Adipocyte (in vitro differentiated cells): Measurements from ENCODE around the gene SLIT3.

Experiments used
- DNase-seq: peaks from one replicate; pipeline ENCODE4 v3.0.0-alpha.2; 2015; ENCODE audit warnings: low read depth
- H3K27me3 ChIP-seq: replicated peaks from 2 replicates; pipeline ENCODE4 v1.7.0; 2013; ENCODE audit warnings: mild to moderate bottlenecking, low read length, moderate library complexity; ENCODE audit not compliant: control insufficient read depth, insufficient read depth
- H3K36me3 ChIP-seq: 2 replicates; pipeline ENCODE4 v1.7.0; 2013; ENCODE audit warnings: low read length, mild to moderate bottlenecking, moderate library complexity; ENCODE audit not compliant: control insufficient read depth, insufficient read depth, severe bottlenecking
- H3K4me1 ChIP-seq: 2 replicates; pipeline ENCODE4 v1.7.0; 2013; ENCODE audit warnings: mild to moderate bottlenecking, low read length, moderate library complexity; ENCODE audit not compliant: control insufficient read depth, insufficient read depth
- H3K4me3 ChIP-seq: 2 replicates; pipeline ENCODE4 v1.7.0; 2013; ENCODE audit warnings: mild to moderate bottlenecking, low read length, moderate library complexity
- H3K9ac ChIP-seq: 2 replicates; pipeline ENCODE4 v1.7.0; 2013; ENCODE audit warnings: mild to moderate bottlenecking, low read length, moderate library complexity
- H3K9me3 ChIP-seq: 2 replicates; pipeline ENCODE4 v1.7.0; 2013; ENCODE audit warnings: mild to moderate bottlenecking, low read length, moderate library complexity; ENCODE audit not compliant: control insufficient read depth

SLIT3 gene

DNA sequence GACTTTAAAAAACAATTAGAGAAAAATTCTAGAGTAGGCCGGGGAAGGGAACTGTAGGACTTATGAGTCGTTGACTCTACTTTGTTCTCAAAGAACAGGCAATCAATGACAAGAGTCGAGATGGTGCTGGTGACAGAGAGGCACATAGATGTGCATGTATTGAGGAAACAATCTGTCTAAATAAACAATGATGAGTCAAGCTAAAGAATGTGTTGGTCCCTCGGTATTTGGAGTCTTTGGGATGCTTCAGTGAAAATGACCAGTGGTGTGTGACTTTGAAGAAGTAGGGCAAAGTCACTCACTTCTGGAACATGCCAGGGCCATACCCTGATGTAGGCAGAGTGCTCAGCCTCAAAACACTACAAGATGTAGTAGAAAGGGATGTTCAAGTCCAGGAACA lies 433.7 kb downstream of the SLIT3 start:
- H3K36me3 ChIP-seq, result no peaks in the 10 kb centered on the region
- no peaks in the 10 kb centered on the region for H3K27me3 ChIP-seq
- H3K9ac ChIP-seq, result no peak overlapping the region
- DNase-seq, result peak; percentile 4
- no peak overlapping the region for H3K4me3 ChIP-seq
- H3K4me1 ChIP-seq, result peaks cover 16% of the 10 kb centered on the region
- no peaks in the 10 kb centered on the region for H3K9me3 ChIP-seq

GRCh38 chr5:168865968-168866367 lies 435.0 kb downstream of the SLIT3 start:
- DNase-seq, result peak; percentile 31
- peaks cover 16% of the 10 kb centered on the region for H3K4me1 ChIP-seq
- no peak overlapping the region for H3K9ac ChIP-seq
- no peaks in the 10 kb centered on the region for H3K27me3 ChIP-seq
- H3K36me3 ChIP-seq, result no peaks in the 10 kb centered on the region
- no peaks in the 10 kb centered on the region for H3K9me3 ChIP-seq
- no peak overlapping the region for H3K4me3 ChIP-seq

- Histone ChIP-seq H3K27me3 (no peaks in the 10 kb centered on the region), H3K4me3 (no peak overlapping the region), H3K36me3 (peaks cover 3% of the 10 kb centered on the region), H3K9ac (no peak overlapping the region), H3K4me1 (peaks cover 16% of the 10 kb centered on the region), H3K9me3 (no peaks in the 10 kb centered on the region)
- no peak for DNase-seq
Measured at GRCh38 chr5:168863021-168863420, 437.9 kb downstream of the SLIT3 start.

GRCh38 chr5:168860503-168860902 lies 440.4 kb downstream of the SLIT3 start:
- no peaks in the 10 kb centered on the region for H3K27me3 ChIP-seq
- no peak overlapping the region for H3K4me3 ChIP-seq
- peaks cover 3% of the 10 kb centered on the region for H3K36me3 ChIP-seq
- DNase-seq, result no peak
- H3K9me3 ChIP-seq, result no peaks in the 10 kb centered on the region
- H3K9ac ChIP-seq, result no peak overlapping the region
- H3K4me1 ChIP-seq, result no peaks in the 10 kb centered on the region

DNA sequence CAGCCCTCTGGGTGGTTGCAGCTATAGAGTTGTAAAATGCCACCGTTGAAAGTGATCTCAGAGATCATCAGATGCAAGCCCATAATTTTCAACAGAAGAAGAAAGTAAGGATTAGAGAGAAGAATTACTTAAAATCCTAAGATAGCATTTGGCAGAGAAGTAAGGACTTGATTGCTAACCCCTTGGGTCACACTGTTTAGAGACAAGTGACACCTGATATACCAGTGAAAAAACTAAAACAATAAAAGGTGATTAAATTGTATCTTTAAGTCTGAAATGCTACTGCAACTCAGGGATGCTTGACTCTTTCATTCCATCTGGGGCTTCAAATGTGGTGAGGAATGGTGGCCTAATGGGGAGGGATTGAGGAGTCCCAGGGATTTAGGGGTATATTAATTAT lies 440.9 kb downstream of the SLIT3 start:
- Histone ChIP-seq H3K36me3 (peaks cover 3% of the 10 kb centered on the region), H3K27me3 (no peaks in the 10 kb centered on the region), H3K9me3 (no peaks in the 10 kb centered on the region), H3K4me3 (no peak overlapping the region), H3K9ac (no peak overlapping the region), H3K4me1 (no peaks in the 10 kb centered on the region)
- DNase-seq, result no peak

DNA sequence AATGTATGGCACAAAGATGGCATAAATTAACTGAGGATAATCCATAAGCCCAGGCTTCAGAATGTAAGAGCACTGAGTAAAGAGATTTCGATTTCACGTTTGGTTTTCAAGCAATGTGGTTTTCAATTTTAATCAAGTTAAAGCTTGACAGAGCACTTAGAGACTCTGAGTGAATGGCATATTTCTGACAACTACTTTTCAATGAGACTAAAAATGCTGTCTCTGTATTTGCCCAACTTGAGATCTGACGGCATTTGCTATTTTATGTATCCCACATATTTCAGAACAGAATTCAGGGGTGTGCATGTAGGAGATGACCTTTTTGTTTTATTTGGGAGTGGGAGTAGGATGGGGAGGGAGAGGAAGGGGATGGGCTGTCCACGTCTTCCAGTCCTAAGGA lies 441.5 kb downstream of the SLIT3 start:
- Histone ChIP-seq H3K4me1 (no peaks in the 10 kb centered on the region), H3K27me3 (no peaks in the 10 kb centered on the region)
- DNase-seq, result no peak

GRCh38 chr5:168858994-168859393 lies 441.9 kb downstream of the SLIT3 start:
- Histone ChIP-seq H3K9me3 (no peaks in the 10 kb centered on the region), H3K27me3 (no peaks in the 10 kb centered on the region), H3K9ac (no peak overlapping the region), H3K4me3 (no peak overlapping the region), H3K4me1 (no peaks in the 10 kb centered on the region), H3K36me3 (peaks cover 12% of the 10 kb centered on the region)
- DNase-seq, result no peak

More for the DNA sequence above, 441.5 kb downstream of the SLIT3 start:
- Histone ChIP-seq H3K4me3 (no peak overlapping the region), H3K9ac (no peak overlapping the region), H3K36me3 (peaks cover 9% of the 10 kb centered on the region), H3K9me3 (no peaks in the 10 kb centered on the region)

- no peak for DNase-seq
- Histone ChIP-seq H3K4me3 (no peak overlapping the region), H3K9me3 (no peaks in the 10 kb centered on the region), H3K27me3 (no peaks in the 10 kb centered on the region), H3K4me1 (no peaks in the 10 kb centered on the region), H3K36me3 (peaks cover 13% of the 10 kb centered on the region), H3K9ac (no peak overlapping the region)
Measured at GRCh38 chr5:168858371-168858770, 442.6 kb downstream of the SLIT3 start.

DNA sequence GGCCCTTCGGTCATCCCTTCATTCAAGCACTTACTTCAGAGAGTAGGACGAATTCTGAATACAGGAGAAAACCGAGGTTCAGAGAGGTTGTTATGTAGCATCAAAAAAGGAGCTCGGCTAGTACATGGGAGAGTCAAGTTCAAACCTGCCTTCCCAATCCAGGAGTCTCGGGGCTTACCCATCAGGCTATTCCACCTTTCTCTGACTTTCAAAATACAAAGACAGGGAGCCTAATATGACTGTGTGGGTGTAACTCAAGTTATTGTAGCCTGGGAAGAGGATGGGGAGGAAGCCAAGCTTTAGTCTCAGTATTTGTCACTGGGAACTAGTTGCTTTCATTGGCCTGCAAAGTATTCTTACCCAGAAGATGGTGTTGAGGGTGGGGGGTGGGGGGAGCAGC lies 447.0 kb downstream of the SLIT3 start:
- H3K27me3 ChIP-seq, result no peaks in the 10 kb centered on the region

DNA sequence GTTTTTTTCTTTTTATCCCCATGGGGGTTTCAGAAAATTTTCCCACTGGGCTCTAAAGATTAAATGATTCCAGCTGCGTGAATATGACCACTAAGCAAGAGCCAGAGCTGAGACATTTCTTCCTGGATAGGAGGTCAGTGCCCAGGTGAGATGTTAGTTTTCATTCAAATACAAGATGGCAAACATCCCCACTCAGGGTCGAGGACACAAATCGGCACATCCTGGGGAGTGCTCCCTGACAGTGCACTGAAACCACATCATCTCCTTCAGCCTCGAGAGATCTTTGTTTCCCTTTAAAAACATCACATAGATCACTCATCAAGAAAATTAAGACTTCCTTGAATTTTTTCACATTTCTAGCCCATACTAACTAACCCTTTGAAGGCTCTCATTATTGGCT lies 448.6 kb downstream of the SLIT3 start:
- DNase-seq, result no peak
- no peak overlapping the region for H3K4me3 ChIP-seq
- no peaks in the 10 kb centered on the region for H3K9me3 ChIP-seq
- H3K4me1 ChIP-seq, result no peaks in the 10 kb centered on the region
- no peaks in the 10 kb centered on the region for H3K27me3 ChIP-seq
- H3K9ac ChIP-seq, result no peak overlapping the region
- H3K36me3 ChIP-seq, result peaks cover 19% of the 10 kb centered on the region

More for the DNA sequence above, 447.0 kb downstream of the SLIT3 start:
- no peaks in the 10 kb centered on the region for H3K9me3 ChIP-seq
- H3K36me3 ChIP-seq, result peaks cover 17% of the 10 kb centered on the region
- DNase-seq, result no peak
- no peaks in the 10 kb centered on the region for H3K4me1 ChIP-seq
- H3K4me3 ChIP-seq, result no peak overlapping the region
- H3K9ac ChIP-seq, result no peak overlapping the region

DNA sequence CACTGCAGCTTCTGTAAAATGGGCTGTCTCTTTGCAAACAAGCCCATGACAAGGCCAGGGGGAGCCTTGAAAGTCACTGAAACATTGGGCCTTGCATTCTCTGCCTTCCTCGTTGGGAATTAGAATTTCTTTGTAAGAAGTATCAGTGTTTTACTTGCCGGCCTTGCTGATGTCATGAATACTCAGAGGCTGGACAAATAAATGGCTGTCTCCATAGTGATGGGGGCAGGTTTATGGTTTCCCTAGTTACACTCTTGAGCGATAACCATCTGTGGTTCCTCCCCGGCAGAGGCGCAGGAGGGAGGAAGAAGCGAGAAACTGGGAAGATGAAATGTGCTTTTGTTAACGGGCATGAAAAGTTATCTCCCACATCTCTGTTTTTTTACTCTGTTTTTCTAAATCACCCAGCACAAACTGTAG lies 449.0 kb downstream of the SLIT3 start:
- Histone ChIP-seq H3K4me1 (no peaks in the 10 kb centered on the region), H3K36me3 (peaks cover 19% of the 10 kb centered on the region), H3K27me3 (no peaks in the 10 kb centered on the region), H3K9ac (no peak overlapping the region), H3K4me3 (no peak overlapping the region), H3K9me3 (no peaks in the 10 kb centered on the region)
- peak; percentile 12 for DNase-seq

- Histone ChIP-seq H3K4me3 (no peak overlapping the region), H3K27me3 (no peaks in the 10 kb centered on the region), H3K36me3 (peaks cover 19% of the 10 kb centered on the region), H3K9ac (no peak overlapping the region), H3K4me1 (no peaks in the 10 kb centered on the region), H3K9me3 (no peaks in the 10 kb centered on the region)
- DNase-seq, result no peak
Measured at GRCh38 chr5:168850683-168851082, 450.3 kb downstream of the SLIT3 start.
